Measurements from ENCODE around the gene PGLYRP3. TPM values are rescaled to one million over a fixed set of nuclear protein-coding genes. Genes with fewer than 3 reads are reported as not detected.

PGLYRP3 gene
- not detected in 2 replicates for total RNA-seq (2014; rRNA removed; shearing (Covaris generic))

- Histone ChIP-seq H3K4me3 (no peak within 1 kb of the TSS), H3K36me3 (no peaks in the 10 kb centered on the region), H3K27me3 (replicated peaks) (no peaks in the 10 kb centered on the region), H3K9me3 (replicated peaks) (no peaks in the 10 kb centered on the region), H3K4me1 (replicated peaks) (no peaks in the 10 kb centered on the region), H3K27ac (no peak within 1 kb of the TSS)
- DNase-seq (ENCODE audit: low read depth in 1 of 2, low spot score in 2 of 2) = no peak
Observed at GRCh38 chr1:153312570-153313186, at the start of gene PGLYRP3. PGLYRP3 (minus strand) TSS chr1:153312952; CDS start chr1:153310665, 2,287 bp downstream.

GRCh38 chr1:153362187-153362775, 49.5 kb upstream of the PGLYRP3 start:
- H3K4me1 ChIP-seq (replicated peaks) = no peaks in the 10 kb centered on the region
- no peaks in the 10 kb centered on the region; the same call in 1 of the 2 replicates for H3K9me3 ChIP-seq (replicated peaks)
- peaks cover 23% of the 10 kb centered on the region for H3K27me3 ChIP-seq (replicated peaks)
- H3K4me3 ChIP-seq = no peak overlapping the region
- DNase-seq (ENCODE audit: low read depth in 1 of 2, low spot score in 2 of 2) = no peak
- H3K36me3 ChIP-seq = no peaks in the 10 kb centered on the region
- no peak overlapping the region for H3K27ac ChIP-seq

GRCh38 chr1:153361480-153362109, 48.8 kb upstream of the PGLYRP3 start:
- no peak overlapping the region for H3K27ac ChIP-seq
- H3K27me3 ChIP-seq (replicated peaks) = peaks cover 29% of the 10 kb centered on the region
- no peaks in the 10 kb centered on the region for H3K36me3 ChIP-seq
- no peak for DNase-seq (ENCODE audit: low read depth in 1 of 2, low spot score in 2 of 2)
- H3K4me1 ChIP-seq (replicated peaks) = no peaks in the 10 kb centered on the region
- no peaks in the 10 kb centered on the region; the same call in 1 of the 2 replicates for H3K9me3 ChIP-seq (replicated peaks)
- H3K4me3 ChIP-seq = no peak overlapping the region

- Histone ChIP-seq H3K4me1 (replicated peaks) (no peaks in the 10 kb centered on the region), H3K36me3 (no peaks in the 10 kb centered on the region), H3K27me3 (replicated peaks) (peaks cover 24% of the 10 kb centered on the region), H3K27ac (no peak overlapping the region), H3K9me3 (replicated peaks) (no peaks in the 10 kb centered on the region; the same call in 1 of the 2 replicates), H3K4me3 (no peak overlapping the region)
- DNase-seq (ENCODE audit: low read depth in 1 of 2, low spot score in 2 of 2) = peak in 1 of 2 experiments; percentile 24
Observed at GRCh38 chr1:153360592-153361479, 48.1 kb upstream of the PGLYRP3 start.

- Histone ChIP-seq H3K27ac (no peak overlapping the region), H3K27me3 (replicated peaks) (peaks cover 24% of the 10 kb centered on the region), H3K4me1 (replicated peaks) (no peaks in the 10 kb centered on the region), H3K4me3 (no peak overlapping the region), H3K36me3 (no peaks in the 10 kb centered on the region), H3K9me3 (replicated peaks) (no peaks in the 10 kb centered on the region; the same call in 1 of the 2 replicates)
- DNase-seq (ENCODE audit: low read depth in 1 of 2, low spot score in 2 of 2) = no peak
Observed at GRCh38 chr1:153360190-153360589, 47.4 kb upstream of the PGLYRP3 start.

- peaks cover 21% of the 10 kb centered on the region for H3K27me3 ChIP-seq (replicated peaks)
- no peaks in the 10 kb centered on the region for H3K4me1 ChIP-seq (replicated peaks)
- H3K36me3 ChIP-seq = no peaks in the 10 kb centered on the region
- H3K9me3 ChIP-seq (replicated peaks) = no peaks in the 10 kb centered on the region; the same call in 1 of the 2 replicates
- no peak overlapping the region for H3K4me3 ChIP-seq
- DNase-seq (ENCODE audit: low read depth in 1 of 2, low spot score in 2 of 2) = peak in 1 of 2 experiments; percentile 24
- H3K27ac ChIP-seq = no peak overlapping the region
Observed at GRCh38 chr1:153359241-153359640, 46.5 kb upstream of the PGLYRP3 start.

GRCh38 chr1:153358691-153358975, 45.9 kb upstream of the PGLYRP3 start:
- H3K36me3 ChIP-seq = no peaks in the 10 kb centered on the region
- H3K27me3 ChIP-seq (replicated peaks) = peaks cover 21% of the 10 kb centered on the region
- peak in 1 of 2 experiments; percentile 28 for DNase-seq (ENCODE audit: low read depth in 1 of 2, low spot score in 2 of 2)
- H3K9me3 ChIP-seq (replicated peaks) = no peaks in the 10 kb centered on the region; the same call in 1 of the 2 replicates
- no peaks in the 10 kb centered on the region for H3K4me1 ChIP-seq (replicated peaks)
- H3K4me3 ChIP-seq = no peak overlapping the region
- no peak overlapping the region for H3K27ac ChIP-seq

GRCh38 chr1:153357853-153358690, 45.3 kb upstream of the PGLYRP3 start, which contains the start of gene S100A9:
S100A9 (plus strand) TSS chr1:153357854; CDS start chr1:153358284, 430 bp downstream.
- Histone ChIP-seq H3K4me3 (no peak within 1 kb of the TSS), H3K27ac (no peak within 1 kb of the TSS), H3K36me3 (no peaks in the 10 kb centered on the region), H3K9me3 (replicated peaks) (no peaks in the 10 kb centered on the region), H3K27me3 (replicated peaks) (peaks cover 18% of the 10 kb centered on the region), H3K4me1 (replicated peaks) (no peaks in the 10 kb centered on the region)
- peak in 1 of 2 experiments; percentile 23 for DNase-seq (ENCODE audit: low read depth in 1 of 2, low spot score in 2 of 2)

GRCh38 chr1:153357076-153357852, 44.5 kb upstream of the PGLYRP3 start:
- DNase-seq (ENCODE audit: low read depth in 1 of 2, low spot score in 2 of 2) = peak in 1 of 2 experiments; percentile 32
- Histone ChIP-seq H3K4me1 (replicated peaks) (no peaks in the 10 kb centered on the region), H3K27me3 (replicated peaks) (peaks cover 18% of the 10 kb centered on the region), H3K4me3 (no peak overlapping the region), H3K9me3 (replicated peaks) (no peaks in the 10 kb centered on the region), H3K36me3 (no peaks in the 10 kb centered on the region), H3K27ac (no peak overlapping the region)

- Histone ChIP-seq H3K27ac (no peak overlapping the region), H3K4me3 (no peak overlapping the region), H3K27me3 (replicated peaks) (peaks cover 23% of the 10 kb centered on the region), H3K36me3 (no peaks in the 10 kb centered on the region), H3K9me3 (replicated peaks) (no peaks in the 10 kb centered on the region), H3K4me1 (replicated peaks) (no peaks in the 10 kb centered on the region)
- DNase-seq (ENCODE audit: low read depth in 1 of 2, low spot score in 2 of 2) = peak in 1 of 2 experiments; percentile 37
Observed at GRCh38 chr1:153356392-153357075, 43.8 kb upstream of the PGLYRP3 start.

GRCh38 chr1:153355445-153356071, 42.8 kb upstream of the PGLYRP3 start:
- Histone ChIP-seq H3K27ac (no peak overlapping the region), H3K4me3 (no peak overlapping the region), H3K27me3 (replicated peaks) (peaks cover 30% of the 10 kb centered on the region), H3K9me3 (replicated peaks) (no peaks in the 10 kb centered on the region), H3K36me3 (no peaks in the 10 kb centered on the region), H3K4me1 (replicated peaks) (no peaks in the 10 kb centered on the region)
- peak; percentile 6 to 46 for DNase-seq (ENCODE audit: low read depth in 1 of 2, low spot score in 2 of 2)
